Stimulated activated CD4-positive, alpha-beta T cell treated with anti-CD3 and anti-CD28 coated beads, TNF-alpha, amount 100 ng/mL, for 24 hours (primary cell): ENCODE data around the gene HEXB.
"Not testable (repeated sequence)": the region's sequence is repeated elsewhere in the genome, so short reads cannot be mapped to it uniquely, and the experiment has no call there.

Experiments used
- DNase-seq, 3 experiments: peaks; one replicate each; pipeline ENCODE4 v3.0.0-alpha.2; 2020; ENCODE audit warnings: low read depth in 3 of 3

The HEXB gene

DNA sequence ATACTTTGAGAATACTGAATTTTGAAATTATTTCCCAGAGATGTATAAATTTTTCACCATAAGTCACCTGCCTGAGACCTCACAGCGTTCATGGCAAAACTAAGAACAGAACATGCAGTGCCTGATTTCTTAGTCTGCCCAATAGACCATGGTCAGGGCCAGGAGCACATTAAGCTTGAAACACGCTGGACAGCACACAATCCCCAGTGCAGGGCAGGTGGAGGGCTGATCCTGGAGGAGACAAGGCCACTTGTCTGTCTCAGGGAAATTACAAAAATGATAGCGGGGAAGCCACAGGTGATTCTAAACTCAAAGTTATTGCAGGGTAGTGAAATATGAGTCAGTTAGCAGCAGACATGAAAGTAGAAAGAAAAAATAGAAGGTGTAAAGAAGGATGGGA is 25.9 kb upstream of the HEXB start:
- DNase-seq, result no peak

DNA sequence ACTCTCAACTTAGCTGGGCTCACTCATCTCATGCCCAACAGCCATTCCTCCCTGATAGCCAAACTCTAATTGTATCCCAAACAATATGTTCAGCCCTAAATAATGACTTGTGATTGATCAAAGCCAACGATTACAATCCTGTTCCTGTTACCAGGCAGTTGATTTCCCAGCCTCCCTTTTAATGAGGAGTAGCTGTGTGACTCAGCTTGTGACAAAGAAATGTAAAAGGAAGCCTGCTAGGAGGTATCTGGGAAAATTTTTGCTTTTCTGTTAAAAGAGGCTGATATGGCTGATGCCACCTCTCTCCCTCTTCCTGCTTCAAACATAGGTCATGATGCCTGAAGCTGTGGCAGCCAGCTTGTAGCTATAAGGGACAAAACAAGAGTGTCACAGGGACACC is 24.9 kb upstream of the HEXB start:
- no peak for DNase-seq

DNA sequence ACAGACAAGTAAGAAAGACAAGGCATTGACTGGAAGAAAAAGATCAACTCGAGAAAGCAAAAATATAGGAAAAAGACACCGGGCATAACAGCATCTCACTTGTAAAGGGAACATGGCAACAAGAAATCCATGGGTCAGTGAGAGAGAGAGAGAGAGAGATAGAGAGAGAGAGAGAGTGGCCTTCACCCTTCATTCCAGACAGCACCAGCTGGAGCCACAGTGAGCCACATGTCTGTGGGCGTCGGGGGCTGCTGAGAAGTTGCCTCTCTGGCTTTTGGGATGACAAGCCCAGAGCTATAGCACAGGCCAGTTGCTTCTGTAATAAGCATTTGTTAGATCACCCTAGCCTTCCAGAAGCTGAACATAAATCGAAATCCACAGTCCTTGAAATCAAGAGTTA is 24.2 kb upstream of the HEXB start:
- DNase-seq, result no peak

DNA sequence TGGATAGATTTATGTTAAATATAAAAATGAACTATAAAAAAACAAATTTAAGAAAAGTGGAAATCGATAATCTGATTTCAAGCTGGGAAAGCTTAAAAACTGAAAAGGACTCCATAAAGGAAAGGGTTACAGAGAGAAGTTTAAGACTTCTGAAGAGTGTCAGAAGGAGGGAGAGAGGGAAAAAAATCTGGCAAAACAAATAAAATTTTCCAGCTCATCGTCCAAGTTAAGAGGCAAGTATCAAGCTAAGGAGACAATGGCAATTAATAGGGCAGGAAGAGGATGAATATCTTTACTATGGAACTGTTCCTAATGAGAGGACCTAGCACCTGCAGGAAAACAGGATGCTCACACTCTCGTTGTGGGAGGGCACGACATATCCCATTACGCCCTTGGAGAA is 20.5 kb upstream of the HEXB start:
- no peak for DNase-seq

- DNase-seq, result no peak
Observed at GRCh38 chr5:74665273-74665672, 19.8 kb upstream of the HEXB start.

DNA sequence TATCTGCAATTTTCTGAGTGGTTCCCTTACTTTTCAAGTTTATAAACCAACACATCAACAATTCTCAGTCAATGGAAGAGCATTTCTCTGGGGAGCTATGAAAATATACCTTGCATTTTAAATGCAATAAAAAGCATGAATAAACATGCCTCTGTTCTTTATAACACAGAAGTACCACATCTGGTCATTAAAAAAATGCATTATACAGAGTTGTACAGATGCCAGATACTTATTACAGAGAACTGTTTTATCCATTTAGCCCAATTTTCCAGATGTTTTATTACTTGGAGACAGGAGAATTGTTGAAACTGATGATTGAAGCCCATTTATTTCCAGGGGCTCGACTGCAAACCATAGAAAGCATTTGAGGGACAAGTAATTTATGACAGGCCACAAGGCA is 19.2 kb upstream of the HEXB start:
- no peak for DNase-seq

- no peak for DNase-seq
Observed at GRCh38 chr5:74667396-74667795, 17.6 kb upstream of the HEXB start.

DNA sequence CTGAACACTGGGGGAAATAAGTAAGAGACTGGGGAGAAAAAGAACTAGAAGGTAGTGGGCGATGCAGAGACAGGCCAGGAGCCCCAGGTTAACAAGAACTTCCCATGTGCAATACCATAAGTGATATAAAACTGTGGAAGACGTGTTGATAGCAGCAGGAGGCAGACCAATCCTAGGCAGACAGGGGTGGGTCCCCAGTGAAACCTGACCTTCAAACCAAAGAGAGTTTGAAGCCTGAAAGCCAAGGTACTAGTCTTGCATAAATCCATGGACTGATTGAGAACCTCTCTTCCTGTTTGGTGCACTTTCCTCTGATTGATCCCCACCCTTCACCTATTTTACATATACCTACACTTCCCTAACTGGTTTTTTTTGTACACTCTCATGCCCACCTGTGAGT is 15.2 kb upstream of the HEXB start:
- no peak for DNase-seq

DNA sequence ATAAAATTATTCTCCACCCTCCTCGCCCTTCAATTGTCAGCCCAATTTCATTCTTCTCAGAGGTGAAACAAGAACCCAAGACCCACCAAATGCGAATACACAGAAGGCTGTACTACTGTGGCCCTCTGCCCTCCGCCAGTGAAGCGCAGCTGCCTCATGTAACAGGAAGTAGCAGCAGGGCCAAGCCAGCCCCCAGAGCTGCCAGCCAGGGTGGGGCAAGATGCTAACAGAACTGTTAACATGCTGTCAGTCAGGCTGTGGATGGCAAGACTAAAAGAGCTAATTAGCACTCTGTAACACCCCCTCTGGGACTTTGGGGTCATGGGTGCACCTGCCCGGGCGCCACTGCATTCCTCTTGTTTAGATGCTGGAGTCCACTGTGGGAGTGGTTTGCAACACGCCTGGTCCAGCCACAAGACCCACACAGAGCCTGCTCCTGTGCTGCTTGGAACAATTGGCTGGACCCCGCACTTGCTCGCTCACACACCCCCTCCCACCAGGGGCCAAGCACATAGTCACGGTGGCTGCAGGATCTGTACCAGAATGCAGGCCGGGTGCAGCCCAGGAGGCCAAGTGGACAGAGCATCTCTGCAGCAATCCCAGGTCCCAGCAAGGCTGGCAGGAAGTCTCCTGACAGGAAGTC is 14.5 kb upstream of the HEXB start:
- DNase-seq, result no peak

- DNase-seq, result no peak
Observed at GRCh38 chr5:74672215-74672877, 12.7 kb upstream of the HEXB start.

DNA sequence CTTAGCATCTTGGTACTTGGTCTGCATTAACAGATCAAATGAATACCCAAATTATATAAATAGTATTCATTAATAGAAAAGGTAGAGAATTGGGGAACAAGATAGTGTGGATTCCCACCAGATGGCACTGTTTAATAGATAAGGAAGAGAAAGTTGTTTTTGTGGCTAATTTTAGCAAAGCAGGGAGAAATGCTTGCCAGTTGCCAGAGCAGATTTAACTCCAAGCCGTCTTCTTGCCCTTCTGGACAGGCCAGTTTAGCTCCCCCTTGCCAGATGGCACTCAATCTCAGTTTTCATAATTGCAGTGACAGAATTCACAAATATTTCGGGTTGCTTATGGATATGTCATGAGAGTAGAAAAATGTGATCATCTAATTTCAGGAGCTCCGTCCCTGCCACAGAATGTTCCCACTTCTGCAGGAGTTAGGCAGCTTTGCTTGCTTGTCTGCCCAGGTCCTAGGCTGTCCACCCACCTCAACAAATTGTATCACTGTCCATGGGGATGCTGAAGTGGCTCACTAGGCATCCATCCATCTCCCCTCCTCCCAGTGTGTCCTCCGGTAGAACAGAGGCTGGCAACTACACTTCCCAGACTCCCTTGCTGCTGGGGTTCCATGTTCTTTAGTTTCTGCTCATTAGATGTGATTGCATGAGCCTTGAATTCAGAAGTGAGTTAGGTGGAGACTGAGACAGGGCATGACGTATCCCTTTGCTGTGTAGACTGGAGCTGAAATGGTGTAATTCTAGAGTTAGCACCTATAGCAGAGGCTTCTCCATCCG is 11.8 kb upstream of the HEXB start:
- no peak for DNase-seq

GRCh38 chr5:74676466-74676865 is 8.6 kb upstream of the HEXB start:
- not testable (repeated sequence) for DNase-seq

DNA sequence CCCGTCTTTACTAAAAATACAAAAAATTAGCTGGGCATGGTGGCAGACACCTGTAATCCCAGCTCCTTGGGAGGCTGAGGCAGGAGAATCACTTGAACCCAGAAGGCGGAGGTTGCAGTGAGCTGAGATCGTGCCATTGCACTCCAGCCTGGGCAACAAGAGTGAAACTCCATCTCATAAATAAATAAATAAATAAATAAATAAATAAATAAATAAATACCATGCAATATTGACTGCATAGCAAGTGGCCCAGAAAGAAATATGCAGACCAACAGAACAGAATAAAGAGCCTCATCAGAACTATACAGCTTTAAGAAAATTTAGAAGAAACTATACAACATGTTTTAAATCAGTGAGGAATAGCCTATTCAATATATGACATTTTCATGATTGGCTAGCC is 6.9 kb upstream of the HEXB start:
- not testable (repeated sequence) for DNase-seq

GRCh38 chr5:74679300-74679699 is 5.7 kb upstream of the HEXB start:
- DNase-seq, result not testable (repeated sequence)

DNA sequence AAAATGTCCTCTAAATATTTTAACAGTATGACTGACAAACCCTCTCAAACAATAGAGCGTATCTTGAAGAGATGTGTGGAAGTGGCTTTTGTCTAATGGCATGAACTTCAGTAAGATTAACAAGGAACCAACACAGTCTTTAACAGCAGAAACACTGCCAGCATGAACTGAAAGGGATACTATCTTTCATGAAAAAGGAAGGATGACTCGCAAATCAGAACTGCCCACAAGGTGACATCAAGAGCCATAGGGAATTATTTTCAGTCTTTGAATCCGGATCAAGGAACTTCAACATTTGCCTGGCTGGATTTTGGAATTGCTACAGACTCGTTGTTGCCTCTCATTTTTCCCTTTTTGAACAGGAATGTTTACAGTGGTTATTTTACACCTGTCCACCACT is 5.1 kb upstream of the HEXB start:
- no peak for DNase-seq

DNA sequence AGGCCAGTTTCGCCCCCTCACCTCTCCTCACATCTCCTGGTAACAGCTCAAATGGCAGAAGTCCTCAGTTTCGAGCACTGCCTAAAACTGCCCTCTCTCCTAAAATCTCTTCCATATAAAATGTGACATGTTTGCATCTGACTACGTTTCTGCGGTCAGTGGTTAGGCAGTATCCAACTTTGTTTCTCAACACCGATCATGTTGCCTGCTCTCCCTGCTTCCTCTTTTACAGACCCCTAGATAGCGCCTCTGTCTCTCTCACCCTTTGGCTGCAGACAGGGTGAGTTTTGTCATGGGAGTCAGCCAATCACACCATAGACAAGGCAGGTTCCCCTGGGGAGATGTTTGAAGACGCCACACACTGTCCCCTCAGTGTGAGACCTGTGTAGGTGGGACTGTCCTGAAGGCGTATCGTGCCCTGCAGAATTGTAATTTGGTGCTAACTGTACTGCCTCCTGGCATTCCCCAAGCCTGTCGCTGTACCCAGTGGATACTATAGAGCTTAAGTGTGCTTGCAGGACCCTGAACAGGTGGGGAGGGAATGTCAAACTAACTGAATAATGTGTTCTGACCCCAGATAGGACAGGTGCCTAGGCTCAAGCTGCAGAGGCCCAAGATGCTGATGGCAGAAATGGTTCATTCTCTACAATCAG is 1.1 kb downstream of the HEXB start:
- DNase-seq, result no peak

DNA sequence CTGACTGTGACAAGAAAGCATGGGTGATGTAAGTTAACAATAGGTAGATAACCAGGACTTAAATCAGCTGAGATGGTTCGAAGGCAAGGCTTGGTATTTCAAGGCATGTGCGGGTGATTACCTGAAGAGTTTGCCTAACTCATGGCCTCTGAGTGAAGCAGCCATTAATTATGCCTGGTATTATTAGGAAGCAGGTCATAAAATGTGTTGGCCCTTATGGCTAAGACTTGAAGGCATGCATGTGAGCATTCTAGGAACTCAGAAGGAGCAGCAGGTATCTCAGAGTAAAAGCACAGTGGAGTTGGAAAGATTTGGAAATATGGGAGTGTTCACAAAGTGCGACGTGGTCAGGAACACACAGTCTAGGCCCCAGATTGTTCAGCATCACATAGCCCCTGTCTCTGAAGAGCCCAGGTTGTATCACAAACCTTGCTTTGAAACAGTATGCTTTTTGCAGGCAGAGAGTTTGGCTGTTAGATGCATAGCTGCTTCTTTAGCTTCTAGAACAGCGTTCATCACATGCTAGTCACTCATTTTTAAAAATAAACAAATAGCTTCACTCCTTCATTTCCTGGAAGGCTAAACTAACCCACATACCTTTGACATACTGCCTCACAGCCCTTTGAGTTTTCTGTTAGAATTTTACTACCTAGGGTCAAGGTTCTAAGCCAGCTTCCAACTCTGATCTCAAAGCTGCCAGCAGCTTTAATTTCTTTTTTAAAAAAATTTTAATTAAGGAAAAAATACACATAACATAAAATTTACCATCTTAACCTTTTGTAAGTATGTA is 2.1 kb downstream of the HEXB start:
- DNase-seq, result no peak

- no peak for DNase-seq
Observed at GRCh38 chr5:74693191-74693590, 8.2 kb downstream of the HEXB start.

DNA sequence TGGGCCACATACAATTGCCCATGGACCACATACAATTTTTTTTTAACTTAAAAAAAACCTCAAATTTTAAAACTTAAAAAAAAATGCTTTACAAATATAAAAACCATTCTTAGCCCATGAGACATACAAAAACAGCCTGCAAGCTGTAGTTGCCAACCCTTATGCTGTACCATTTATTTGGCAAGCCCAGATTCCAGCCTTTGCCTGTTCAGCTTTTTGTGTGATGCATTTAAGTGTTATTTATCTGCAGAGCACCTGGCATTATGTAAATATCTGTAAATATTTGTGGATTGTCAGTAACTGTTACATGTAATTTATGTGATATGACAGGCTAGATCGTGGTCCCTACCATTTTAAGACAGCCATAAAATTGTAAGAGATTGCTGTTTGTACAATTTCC is 32.6 kb downstream of the HEXB start:
- DNase-seq, result no peak

GRCh38 chr5:74722271-74722670 is 37.2 kb downstream of the HEXB start:
- no peak for DNase-seq

DNA sequence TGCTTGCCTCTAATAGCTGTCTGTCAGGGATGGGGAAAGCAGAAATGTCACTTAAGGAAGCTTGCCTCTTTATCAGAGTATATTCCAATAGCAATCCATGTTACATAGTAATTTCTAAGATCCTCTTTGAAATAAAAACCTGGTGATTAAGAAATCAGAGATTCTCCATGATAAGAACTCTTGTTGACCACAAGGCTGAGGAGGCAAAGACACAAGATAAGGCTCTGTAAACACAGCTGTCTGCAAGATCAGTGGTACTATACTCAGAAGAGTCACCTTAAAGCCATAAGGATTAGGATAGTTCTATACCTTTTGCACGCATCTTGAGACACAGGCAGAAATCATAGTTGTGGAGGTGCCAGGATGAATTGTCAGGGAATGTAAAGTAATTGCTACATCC is 40.3 kb downstream of the HEXB start:
- DNase-seq, result no peak

GRCh38 chr5:74736759-74737158 is 51.7 kb downstream of the HEXB start:
- DNase-seq, result no peak
